Brain microvascular endothelial cell (primary cell): ENCODE data around the gene SLC44A1.

Source experiments
- DNase-seq: peaks from one replicate; pipeline ENCODE4 v3.0.0-alpha.2; 2020
- H3K27ac ChIP-seq: fragments of 250-450 bp; sonication (Bioruptor Pico); 2 replicates; pipeline ENCODE4 v1.5.1; 2020; ENCODE audit warnings: mild to moderate bottlenecking, moderate library complexity
- H3K27me3 ChIP-seq: fragments of 250-450 bp; sonication (Bioruptor Pico); replicated peaks from 2 replicates; pipeline ENCODE4 v1.5.1; 2020; ENCODE audit warnings: mild to moderate bottlenecking
- H3K36me3 ChIP-seq: fragments of 250-450 bp; sonication (Bioruptor Pico); replicated peaks from 2 replicates; pipeline ENCODE4 v1.5.1; 2020; ENCODE audit warnings: mild to moderate bottlenecking
- H3K4me3 ChIP-seq: 2 replicates; pipeline ENCODE4 v1.5.1; 2011; ENCODE audit warnings: low read depth, mild to moderate bottlenecking, control low read depth, low read length, moderate library complexity
- CTCF ChIP-seq: IDR thresholded peaks from 2 replicates; pipeline ENCODE4 v1.5.1; 2011; ENCODE audit warnings: low read depth, mild to moderate bottlenecking, moderate library complexity, low read length, control low read depth, inconsistent platforms; ENCODE audit errors: missing control alignments
- in situ Hi-C: cut with HindIII; loops from 2 replicates; pipeline ENCODE4 v1.10.0; 2017; ENCODE audit warnings: low sequenced_read_pairs, low pct_ligation_motif_present

The SLC44A1 gene

DNA sequence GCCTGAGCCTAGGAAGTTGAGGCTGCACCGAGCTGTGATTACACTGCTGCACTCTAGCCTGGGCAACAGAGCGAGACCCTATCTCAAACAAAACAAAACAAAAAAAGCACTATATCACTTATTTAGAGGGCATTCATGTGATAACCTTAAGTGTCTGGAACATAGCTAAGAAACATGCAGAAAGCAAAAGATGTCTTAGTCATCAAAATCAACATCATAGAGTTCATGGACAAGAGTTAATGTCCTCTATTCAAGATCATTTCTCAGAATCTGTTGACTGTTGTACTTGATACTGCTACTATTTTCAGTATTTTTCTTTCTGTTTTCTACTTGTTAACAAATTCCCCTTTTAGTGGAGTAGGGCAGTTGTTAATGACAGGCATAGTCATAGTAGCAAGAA, 228.8 kb downstream of the SLC44A1 start:
- H3K4me3 ChIP-seq = no peak overlapping the region
- H3K36me3 ChIP-seq = peaks cover 2% of the 10 kb centered on the region
- DNase-seq = no peak
- no peaks in the 10 kb centered on the region for H3K27me3 ChIP-seq
- H3K27ac ChIP-seq = no peak overlapping the region
- in situ Hi-C loops = no loop called here
- no peak for TF ChIP-seq CTCF

- Histone ChIP-seq H3K27me3 (no peaks in the 10 kb centered on the region), H3K36me3 (no peaks in the 10 kb centered on the region), H3K4me3 (no peak overlapping the region), H3K27ac (no peak overlapping the region)
- DNase-seq = peak; percentile 38
- peak; percentile 57 for TF ChIP-seq CTCF
- in situ Hi-C loops = no loop called here
These were observed 230.9 kb downstream of the SLC44A1 start for GRCh38 chr9:105475302-105475701.

DNA sequence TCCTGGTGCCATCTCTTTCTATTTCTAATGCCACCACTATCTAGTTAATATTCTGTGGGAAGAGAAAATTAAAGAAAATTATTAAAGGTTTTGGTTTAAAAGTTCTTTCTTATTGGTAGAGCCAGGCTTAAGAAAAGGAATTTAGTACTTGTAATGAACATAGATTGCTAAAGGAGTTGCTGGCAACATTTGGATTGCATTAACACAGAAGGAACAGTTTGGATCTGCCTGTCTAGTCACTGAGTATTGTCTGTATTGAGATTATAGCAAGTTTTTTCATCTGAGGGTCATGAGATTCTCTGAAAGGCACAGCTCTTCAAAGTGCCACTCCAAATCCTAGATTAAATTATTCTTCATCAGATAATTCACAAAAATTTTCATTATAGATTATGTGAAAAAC, 235.4 kb downstream of the SLC44A1 start:
- no peaks in the 10 kb centered on the region for H3K36me3 ChIP-seq
- no peaks in the 10 kb centered on the region for H3K27me3 ChIP-seq
- TF ChIP-seq CTCF = no peak
- H3K27ac ChIP-seq = no peak overlapping the region
- no peak overlapping the region for H3K4me3 ChIP-seq
- no peak for DNase-seq
- in situ Hi-C loops = no loop called here

DNA sequence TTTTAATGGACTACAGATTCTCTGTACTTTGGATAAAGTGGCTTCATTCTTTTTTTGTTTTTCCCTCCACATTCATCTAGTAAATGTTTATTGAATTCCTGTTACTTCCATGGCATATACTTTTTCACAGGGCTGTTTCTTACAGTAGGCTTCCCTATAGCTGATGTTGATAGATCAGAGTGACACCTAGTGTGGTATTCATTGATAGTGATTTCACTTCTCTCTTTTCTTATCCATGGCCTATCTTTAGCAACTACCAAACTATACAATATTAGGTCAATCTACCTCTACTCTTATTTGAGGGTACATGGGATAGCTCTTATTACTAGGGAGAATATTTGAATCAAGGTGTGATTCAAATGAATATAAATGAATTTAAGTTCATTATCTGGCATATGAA, 239.2 kb downstream of the SLC44A1 start:
- in situ Hi-C loops = no loop called here
- Histone ChIP-seq H3K4me3 (no peak overlapping the region), H3K27ac (no peak overlapping the region), H3K36me3 (no peaks in the 10 kb centered on the region), H3K27me3 (no peaks in the 10 kb centered on the region)
- no peak for TF ChIP-seq CTCF
- DNase-seq = no peak

GRCh38 chr9:105484226-105484625, 239.8 kb downstream of the SLC44A1 start:
- in situ Hi-C loops = no loop called here
- TF ChIP-seq CTCF = no peak
- Histone ChIP-seq H3K27ac (no peak overlapping the region), H3K4me3 (no peak overlapping the region), H3K27me3 (no peaks in the 10 kb centered on the region), H3K36me3 (no peaks in the 10 kb centered on the region)
- no peak for DNase-seq

GRCh38 chr9:105485131-105485530, 240.7 kb downstream of the SLC44A1 start:
- Histone ChIP-seq H3K27me3 (no peaks in the 10 kb centered on the region), H3K36me3 (no peaks in the 10 kb centered on the region), H3K27ac (no peak overlapping the region), H3K4me3 (no peak overlapping the region)
- no peak for TF ChIP-seq CTCF
- no peak for DNase-seq
- in situ Hi-C loops = no loop called here
